ENCODE results near the gene FOCAD.

The FOCAD gene

GRCh38 chr9:20650750-20651299 lies 33.2 kb upstream of the FOCAD start:
- TF ChIP-seq, protein P1, sequence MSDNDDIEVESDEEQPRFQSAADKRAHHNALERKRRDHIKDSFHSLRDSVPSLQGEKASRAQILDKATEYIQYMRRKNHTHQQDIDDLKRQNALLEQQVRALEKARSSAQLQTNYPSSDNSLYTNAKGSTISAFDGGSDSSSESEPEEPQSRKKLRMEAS (IDR thresholded peaks at IDR 0.05), result no peak
- TF ChIP-seq TAF1 (IDR thresholded peaks at IDR 0.05; ENCODE audit: low read depth) (no peak), CREB1 (IDR thresholded peaks at IDR 0.05; ENCODE audit: low read depth) (no peak), TCF12 (IDR thresholded peaks at IDR 0.05; ENCODE audit: low read depth) (no peak), EGR1 (IDR thresholded peaks at IDR 0.05) (no peak), FOXM1 (IDR thresholded peaks at IDR 0.05; ENCODE audit: borderline replicate concordance, low read depth) (no peak), CEBPB (IDR thresholded peaks at IDR 0.05) (no peak), EP300 (IDR thresholded peaks at IDR 0.05; ENCODE audit: borderline replicate concordance) (no peak), TEAD4 (IDR thresholded peaks at IDR 0.05) (no peak), YY1 (IDR thresholded peaks at IDR 0.05; ENCODE audit: low read depth) (no peak), REST (IDR thresholded peaks at IDR 0.05; ENCODE audit: low read depth) (no peak)

- no peak for TF ChIP-seq FOXM1 (IDR thresholded peaks at IDR 0.05; ENCODE audit: borderline replicate concordance, low read depth)
- TF ChIP-seq EGR1 (IDR thresholded peaks at IDR 0.05), result no peak
- TF ChIP-seq, protein P2, sequence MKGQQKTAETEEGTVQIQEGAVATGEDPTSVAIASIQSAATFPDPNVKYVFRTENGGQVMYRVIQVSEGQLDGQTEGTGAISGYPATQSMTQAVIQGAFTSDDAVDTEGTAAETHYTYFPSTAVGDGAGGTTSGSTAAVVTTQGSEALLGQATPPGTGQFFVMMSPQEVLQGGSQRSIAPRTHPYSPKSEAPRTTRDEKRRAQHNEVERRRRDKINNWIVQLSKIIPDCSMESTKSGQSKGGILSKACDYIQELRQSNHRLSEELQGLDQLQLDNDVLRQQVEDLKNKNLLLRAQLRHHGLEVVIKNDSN (IDR thresholded peaks at IDR 0.05), result no peak
- no peak for TF ChIP-seq TAF1 (IDR thresholded peaks at IDR 0.05; ENCODE audit: low read depth)
Measured at GRCh38 chr9:20651939-20652338, 32.1 kb upstream of the FOCAD start.

- TF ChIP-seq CEBPB (IDR thresholded peaks at IDR 0.05), result no peak
- no peak for TF ChIP-seq CREB1 (IDR thresholded peaks at IDR 0.05; ENCODE audit: low read depth)
- no peak for TF ChIP-seq EP300 (IDR thresholded peaks at IDR 0.05; ENCODE audit: borderline replicate concordance)
- no peak for TF ChIP-seq RAD21 (IDR thresholded peaks at IDR 0.05; ENCODE audit: low read depth)
- no peak for TF ChIP-seq NFIC (IDR thresholded peaks at IDR 0.05)
- TF ChIP-seq ZBTB7A (IDR thresholded peaks at IDR 0.05; ENCODE audit: low read depth), result no peak
Measured at GRCh38 chr9:20658677-20659473, 25.2 kb upstream of the FOCAD start.

GRCh38 chr9:20659474-20659967 lies 24.5 kb upstream of the FOCAD start:
- TF ChIP-seq, protein P1 (IDR thresholded peaks at IDR 0.05), result no peak
- TF ChIP-seq NFIC (IDR thresholded peaks at IDR 0.05) (no peak), EP300 (IDR thresholded peaks at IDR 0.05; ENCODE audit: borderline replicate concordance) (no peak), CEBPB (IDR thresholded peaks at IDR 0.05) (no peak), ZBTB7A (IDR thresholded peaks at IDR 0.05; ENCODE audit: low read depth) (no peak), YY1 (IDR thresholded peaks at IDR 0.05; ENCODE audit: low read depth) (no peak)
- TF ChIP-seq, protein P2 (IDR thresholded peaks at IDR 0.05), result no peak

GRCh38 chr9:20662156-20662555 lies 21.9 kb upstream of the FOCAD start:
- TF ChIP-seq TAF1 (IDR thresholded peaks at IDR 0.05; ENCODE audit: low read depth) (no peak), ZBTB7A (IDR thresholded peaks at IDR 0.05; ENCODE audit: low read depth) (no peak), CEBPB (IDR thresholded peaks at IDR 0.05) (no peak), CREB1 (IDR thresholded peaks at IDR 0.05; ENCODE audit: low read depth) (no peak), NFIC (IDR thresholded peaks at IDR 0.05) (no peak), REST (IDR thresholded peaks at IDR 0.05; ENCODE audit: low read depth) (no peak), FOXM1 (IDR thresholded peaks at IDR 0.05; ENCODE audit: borderline replicate concordance, low read depth) (no peak), EGR1 (IDR thresholded peaks at IDR 0.05) (no peak), YY1 (IDR thresholded peaks at IDR 0.05; ENCODE audit: low read depth) (no peak)

- no peak for TF ChIP-seq RAD21 (IDR thresholded peaks at IDR 0.05; ENCODE audit: low read depth)
- no peak for TF ChIP-seq CREB1 (IDR thresholded peaks at IDR 0.05; ENCODE audit: low read depth)
- no peak for TF ChIP-seq NFIC (IDR thresholded peaks at IDR 0.05)
- TF ChIP-seq, protein P2 (IDR thresholded peaks at IDR 0.05), result no peak
- TF ChIP-seq YY1 (IDR thresholded peaks at IDR 0.05; ENCODE audit: low read depth), result no peak
- TF ChIP-seq, protein P1 (IDR thresholded peaks at IDR 0.05), result no peak
- no peak for TF ChIP-seq TEAD4 (IDR thresholded peaks at IDR 0.05)
- TF ChIP-seq TCF12 (IDR thresholded peaks at IDR 0.05; ENCODE audit: low read depth), result no peak
- no peak for TF ChIP-seq FOXM1 (IDR thresholded peaks at IDR 0.05; ENCODE audit: borderline replicate concordance, low read depth)
- no peak for TF ChIP-seq CEBPB (IDR thresholded peaks at IDR 0.05)
- TF ChIP-seq TAF1 (IDR thresholded peaks at IDR 0.05; ENCODE audit: low read depth), result no peak
- no peak for TF ChIP-seq REST (IDR thresholded peaks at IDR 0.05; ENCODE audit: low read depth)
- no peak for TF ChIP-seq EP300 (IDR thresholded peaks at IDR 0.05; ENCODE audit: borderline replicate concordance)
- no peak for TF ChIP-seq ZBTB7A (IDR thresholded peaks at IDR 0.05; ENCODE audit: low read depth)
- TF ChIP-seq EGR1 (IDR thresholded peaks at IDR 0.05), result no peak
Measured at GRCh38 chr9:20663133-20663532, 20.9 kb upstream of the FOCAD start.

All from Ishikawa (cell line).